Erythroblast (primary cell): ENCODE measurements around the gene ZCCHC9.

Source experiments
- GATA1 ChIP-seq: IDR thresholded peaks from 2 replicates; pipeline ENCODE4 v1.6.1; 2011; ENCODE audit warnings: low read depth, mild to moderate bottlenecking, control low read depth, low read length, moderate library complexity
- POLR2A ChIP-seq: IDR thresholded peaks from 2 replicates; pipeline ENCODE4 v1.6.1; 2011; ENCODE audit warnings: mild to moderate bottlenecking, low read length

DNA sequence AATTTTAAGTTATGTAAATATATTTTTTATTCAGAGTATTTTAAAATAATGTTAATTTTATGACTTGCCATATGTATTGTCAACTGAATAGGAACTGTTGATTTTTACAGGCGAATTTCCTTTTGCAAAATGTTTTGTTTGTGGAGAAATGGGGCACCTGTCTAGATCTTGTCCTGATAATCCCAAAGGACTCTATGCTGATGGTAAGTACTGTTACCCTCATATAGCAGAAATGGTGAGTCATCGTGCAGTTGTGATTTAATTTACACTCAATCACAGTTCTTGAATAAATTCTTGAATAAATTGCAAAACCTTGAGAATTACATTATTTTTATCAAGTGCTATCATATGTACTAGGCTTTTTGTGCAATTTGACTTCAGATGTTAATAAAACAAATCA, 7.4 kb downstream of the ZCCHC9 start:
- TF ChIP-seq POLR2A (no peak), GATA1 (no peak)
